GM18858 (cell line): ENCODE results near the gene IFITM10.
"Not testable (repeated sequence)": the region's sequence is repeated elsewhere in the genome, so short reads cannot be mapped to it uniquely, and the experiment has no call there.

Source experiments
- ATAC-seq: cut with Tn5 transposase; IDR thresholded peaks from one replicate; pipeline ENCODE4 v1.9.1; 2021; ENCODE audit not compliant: unreplicated experiment

IFITM10 gene

GRCh38 chr11:1693327-1694063 lies 56.9 kb downstream of the IFITM10 start:
- no peak for ATAC-seq

GRCh38 chr11:1692708-1693326 lies 57.6 kb downstream of the IFITM10 start:
- no peak for ATAC-seq

- ATAC-seq: no peak
Observed at GRCh38 chr11:1691878-1692707, 58.3 kb downstream of the IFITM10 start.

- ATAC-seq: no peak
Observed at GRCh38 chr11:1691026-1691877, 59.1 kb downstream of the IFITM10 start.

GRCh38 chr11:1690167-1691025 lies 60.0 kb downstream of the IFITM10 start:
- ATAC-seq: no peak

- not testable (repeated sequence) for ATAC-seq
Observed at GRCh38 chr11:1689250-1690166, 60.9 kb downstream of the IFITM10 start.

- not testable (repeated sequence) for ATAC-seq
Observed at GRCh38 chr11:1688336-1688947, 62.0 kb downstream of the IFITM10 start.

- ATAC-seq: not testable (repeated sequence)
Observed at GRCh38 chr11:1686220-1686619, 64.2 kb downstream of the IFITM10 start.

- ATAC-seq: not testable (repeated sequence)
Observed at GRCh38 chr11:1684886-1685874, 65.2 kb downstream of the IFITM10 start.

- not testable (repeated sequence) for ATAC-seq
Observed at GRCh38 chr11:1683904-1684572, 66.4 kb downstream of the IFITM10 start.

GRCh38 chr11:1683216-1683615 lies 67.2 kb downstream of the IFITM10 start:
- ATAC-seq: not testable (repeated sequence)
